ENCODE results near the gene RAP1B. TPM values are rescaled to one million over a fixed set of nuclear protein-coding genes. Genes with fewer than 3 reads are reported as not detected.

The RAP1B gene
- total and polyA plus RNA-seq, 2 of the 13 experiments (the other 11 are each of a cell fraction or from before 2014, with no cell fraction given), result 71.1 to 92.7 TPM

DNA sequence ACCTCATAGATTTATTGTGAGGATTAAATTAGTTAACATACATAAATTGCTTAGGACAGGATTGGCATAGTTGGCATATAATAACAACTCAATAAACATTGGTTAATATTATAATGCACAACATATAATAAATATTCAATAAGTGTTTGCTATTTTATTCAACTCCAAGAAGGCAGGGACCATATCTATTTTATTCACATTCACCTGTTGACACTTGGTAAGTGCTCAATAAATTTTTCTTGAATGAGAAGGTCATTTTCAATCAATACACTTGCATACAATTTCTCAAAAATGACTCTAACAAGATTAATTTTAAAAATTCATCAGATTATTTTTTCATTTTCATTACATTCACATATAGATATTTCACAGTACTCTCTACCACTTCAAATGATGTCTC lies 63.7 kb downstream of the RAP1B start (continued):
- no peak for TF ChIP-seq ZNF318 (CRISPR knock-in tag; IDR thresholded peaks at IDR 0.05)
- TF ChIP-seq ZUFSP (CRISPR knock-in tag; IDR thresholded peaks at IDR 0.05; ENCODE audit: borderline replicate concordance), result no peak
- TF ChIP-seq RARA (CRISPR knock-in tag; IDR thresholded peaks at IDR 0.05), result no peak
- no peak for TF ChIP-seq ARNT2 (CRISPR knock-in tag; IDR thresholded peaks at IDR 0.05; ENCODE audit: low read depth)
- TF ChIP-seq ZNF569 (CRISPR knock-in tag; IDR thresholded peaks at IDR 0.05; ENCODE audit: borderline replicate concordance), result no peak
- TF ChIP-seq GPN1 (CRISPR knock-in tag; IDR thresholded peaks at IDR 0.05; ENCODE audit: borderline replicate concordance), result no peak
- no peak for TF ChIP-seq HCFC1 (IDR thresholded peaks at IDR 0.05; ENCODE audit: low read depth, low read length)
- TF ChIP-seq NFE2 (CRISPR knock-in tag; IDR thresholded peaks at IDR 0.05), result no peak
- TF ChIP-seq NFIC (IDR thresholded peaks at IDR 0.05; ENCODE audit: low read length), result no peak

Measured in HepG2 (cell line).